ENCODE results near the gene POMGNT2.

- TF ChIP-seq, protein P1, sequence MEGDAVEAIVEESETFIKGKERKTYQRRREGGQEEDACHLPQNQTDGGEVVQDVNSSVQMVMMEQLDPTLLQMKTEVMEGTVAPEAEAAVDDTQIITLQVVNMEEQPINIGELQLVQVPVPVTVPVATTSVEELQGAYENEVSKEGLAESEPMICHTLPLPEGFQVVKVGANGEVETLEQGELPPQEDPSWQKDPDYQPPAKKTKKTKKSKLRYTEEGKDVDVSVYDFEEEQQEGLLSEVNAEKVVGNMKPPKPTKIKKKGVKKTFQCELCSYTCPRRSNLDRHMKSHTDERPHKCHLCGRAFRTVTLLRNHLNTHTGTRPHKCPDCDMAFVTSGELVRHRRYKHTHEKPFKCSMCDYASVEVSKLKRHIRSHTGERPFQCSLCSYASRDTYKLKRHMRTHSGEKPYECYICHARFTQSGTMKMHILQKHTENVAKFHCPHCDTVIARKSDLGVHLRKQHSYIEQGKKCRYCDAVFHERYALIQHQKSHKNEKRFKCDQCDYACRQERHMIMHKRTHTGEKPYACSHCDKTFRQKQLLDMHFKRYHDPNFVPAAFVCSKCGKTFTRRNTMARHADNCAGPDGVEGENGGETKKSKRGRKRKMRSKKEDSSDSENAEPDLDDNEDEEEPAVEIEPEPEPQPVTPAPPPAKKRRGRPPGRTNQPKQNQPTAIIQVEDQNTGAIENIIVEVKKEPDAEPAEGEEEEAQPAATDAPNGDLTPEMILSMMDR (conservative IDR thresholded peaks at IDR 0.05; ENCODE audit: low read depth, low read length), result no peak
- TF ChIP-seq EZH2 (IDR thresholded peaks at IDR 0.05; ENCODE audit: low read length, unreplicated experiment), result no peak
These were observed 57.4 kb downstream of the POMGNT2 start for GRCh38 chr3:43048470-43048869.

All from PC-3 (cell line).